ENCODE results near the gene ZBTB16. TPM values are rescaled to one million over a fixed set of nuclear protein-coding genes. Genes with fewer than 3 reads are reported as not detected.

Gene ZBTB16
- polyA plus RNA-seq, 1 donor: 0.93 TPM

DNA sequence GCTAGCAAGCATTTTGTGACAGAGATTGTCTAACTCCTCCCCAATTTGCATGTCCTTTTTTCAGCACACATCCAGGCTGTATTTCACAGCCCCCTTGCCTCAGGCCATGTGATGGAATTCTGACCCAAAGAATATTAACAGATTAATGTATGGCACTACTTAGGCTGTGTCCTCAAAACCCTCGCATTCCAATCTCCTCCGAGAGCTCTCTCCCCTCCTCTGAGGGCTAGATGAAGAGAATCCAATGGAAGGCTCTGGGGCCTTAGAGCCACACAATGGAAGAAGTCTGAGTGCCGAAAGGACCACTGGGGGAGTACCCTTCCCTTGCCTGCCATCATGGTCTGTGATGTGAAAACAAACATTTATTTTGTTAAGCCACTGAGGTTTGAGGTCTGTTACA, 223.0 kb downstream of the ZBTB16 start:
- no peak for DNase-seq

DNA sequence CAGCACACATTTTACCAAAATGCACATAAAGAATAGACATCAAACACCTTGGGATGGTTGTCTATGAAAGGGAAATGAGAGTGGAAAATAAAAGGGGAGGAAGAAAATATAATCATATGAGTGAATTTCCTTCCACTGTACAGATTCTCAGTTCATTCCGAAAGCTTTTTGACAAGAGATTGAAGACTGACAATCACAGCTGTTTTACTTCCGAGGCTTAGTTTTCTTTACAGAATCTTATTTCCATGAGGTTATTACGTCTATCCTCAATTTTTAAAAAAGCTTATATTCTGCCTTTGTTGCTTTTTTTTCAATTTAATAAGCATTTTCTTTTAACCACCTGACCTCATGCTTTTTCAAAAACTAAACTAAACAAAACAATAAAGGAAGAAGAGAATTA, 223.9 kb downstream of the ZBTB16 start:
- DNase-seq: no peak

- DNase-seq: no peak
These were observed 224.5 kb downstream of the ZBTB16 start for GRCh38 chr11:114284021-114284420.

DNA sequence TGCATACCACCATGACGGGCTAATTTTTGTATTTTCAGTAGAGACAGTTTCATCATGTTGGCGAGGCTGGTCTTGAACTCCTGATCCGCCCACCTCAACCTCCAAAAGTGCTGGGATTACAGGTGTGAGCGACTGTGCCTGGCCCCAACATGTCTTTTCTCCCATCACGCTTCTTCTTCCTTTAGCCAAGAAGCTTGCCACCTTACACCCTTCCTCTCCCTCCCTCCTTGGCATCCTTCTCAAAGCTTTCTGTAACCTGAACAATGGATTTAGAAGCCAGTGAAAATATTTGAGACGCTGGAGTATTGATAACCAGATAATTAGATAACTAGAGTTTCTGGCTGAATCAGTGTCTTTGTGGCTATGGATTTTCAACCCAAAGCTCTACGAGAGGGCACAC, 225.4 kb downstream of the ZBTB16 start:
- no peak for DNase-seq

GRCh38 chr11:114285599-114285998, 226.1 kb downstream of the ZBTB16 start:
- no peak for DNase-seq

DNA sequence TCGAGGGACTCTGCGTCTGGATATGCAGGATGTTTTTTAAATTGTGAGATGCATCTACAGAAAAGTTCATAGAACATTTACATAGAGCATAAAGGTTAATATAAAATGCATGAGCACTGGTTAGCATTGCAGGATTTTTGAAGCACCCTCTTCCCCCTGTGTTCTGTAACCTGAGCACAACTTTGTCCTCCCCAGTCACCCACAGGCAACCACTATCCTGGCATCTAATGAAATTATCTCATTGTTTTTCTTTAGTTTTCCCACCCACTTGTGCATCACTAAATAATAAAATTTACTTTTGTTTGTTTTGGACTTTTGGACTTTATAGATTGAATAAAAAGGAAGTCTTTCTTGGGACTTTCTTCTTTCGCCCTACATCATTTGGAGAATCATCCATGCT, 226.7 kb downstream of the ZBTB16 start:
- no peak for DNase-seq

DNA sequence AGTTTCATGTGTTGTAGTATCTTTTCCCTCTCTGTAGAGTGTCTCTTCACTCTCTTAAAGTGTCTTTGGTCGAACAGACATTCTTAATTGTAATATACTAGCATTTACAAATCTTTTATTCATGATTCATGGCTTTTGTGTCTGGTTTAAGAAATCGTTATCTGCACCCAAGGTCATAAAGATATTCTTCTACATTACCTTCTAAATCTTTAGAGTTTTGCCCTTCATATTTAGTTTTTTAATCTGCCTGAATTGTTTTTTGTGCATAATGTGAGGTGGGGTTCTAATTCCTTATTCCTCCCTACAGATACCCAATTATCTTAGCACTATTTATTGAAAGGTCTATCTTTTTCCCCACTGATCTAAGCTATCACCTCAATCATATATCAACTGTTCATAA, 227.6 kb downstream of the ZBTB16 start:
- no peak for DNase-seq

- DNase-seq: no peak
These were observed 228.6 kb downstream of the ZBTB16 start for GRCh38 chr11:114288136-114288535.

- DNase-seq: no peak
These were observed 230.3 kb downstream of the ZBTB16 start for GRCh38 chr11:114289779-114290178.

DNA sequence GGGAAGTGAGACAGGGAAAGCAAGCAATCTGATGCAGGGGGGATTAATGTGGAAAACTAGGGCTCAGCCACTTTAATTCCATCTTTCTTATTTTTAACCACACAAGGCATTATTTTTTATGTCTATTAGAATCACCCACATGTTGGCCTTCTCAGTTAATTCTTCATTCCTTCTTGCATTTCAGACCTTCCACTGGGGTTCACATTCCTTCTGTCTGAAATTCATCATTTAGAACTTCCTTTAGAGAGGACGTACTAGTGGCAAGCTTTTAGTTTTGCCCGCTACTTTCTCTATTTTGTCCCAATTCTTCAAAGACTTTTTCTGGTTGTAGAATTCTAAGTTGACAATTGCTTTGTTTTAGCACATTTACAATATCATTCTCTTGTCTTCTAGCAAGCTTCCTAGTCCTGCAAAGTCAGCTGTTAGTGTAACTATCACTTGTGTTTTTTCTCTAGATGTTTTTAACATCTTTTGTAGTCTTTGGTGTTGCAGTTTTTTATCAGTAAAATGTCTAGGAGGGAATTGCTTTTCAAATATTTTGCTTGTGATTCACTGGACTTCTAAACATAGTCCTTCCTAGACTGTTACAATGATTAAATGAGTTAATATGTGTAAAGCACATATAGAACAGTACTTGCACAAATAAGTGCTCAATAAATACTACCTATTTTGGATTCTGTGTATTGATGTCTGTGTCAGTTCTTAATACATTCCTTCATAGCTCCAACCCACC, 231.2 kb downstream of the ZBTB16 start:
- no peak for DNase-seq

GRCh38 chr11:114291381-114291780, 231.9 kb downstream of the ZBTB16 start:
- DNase-seq: no peak

DNA sequence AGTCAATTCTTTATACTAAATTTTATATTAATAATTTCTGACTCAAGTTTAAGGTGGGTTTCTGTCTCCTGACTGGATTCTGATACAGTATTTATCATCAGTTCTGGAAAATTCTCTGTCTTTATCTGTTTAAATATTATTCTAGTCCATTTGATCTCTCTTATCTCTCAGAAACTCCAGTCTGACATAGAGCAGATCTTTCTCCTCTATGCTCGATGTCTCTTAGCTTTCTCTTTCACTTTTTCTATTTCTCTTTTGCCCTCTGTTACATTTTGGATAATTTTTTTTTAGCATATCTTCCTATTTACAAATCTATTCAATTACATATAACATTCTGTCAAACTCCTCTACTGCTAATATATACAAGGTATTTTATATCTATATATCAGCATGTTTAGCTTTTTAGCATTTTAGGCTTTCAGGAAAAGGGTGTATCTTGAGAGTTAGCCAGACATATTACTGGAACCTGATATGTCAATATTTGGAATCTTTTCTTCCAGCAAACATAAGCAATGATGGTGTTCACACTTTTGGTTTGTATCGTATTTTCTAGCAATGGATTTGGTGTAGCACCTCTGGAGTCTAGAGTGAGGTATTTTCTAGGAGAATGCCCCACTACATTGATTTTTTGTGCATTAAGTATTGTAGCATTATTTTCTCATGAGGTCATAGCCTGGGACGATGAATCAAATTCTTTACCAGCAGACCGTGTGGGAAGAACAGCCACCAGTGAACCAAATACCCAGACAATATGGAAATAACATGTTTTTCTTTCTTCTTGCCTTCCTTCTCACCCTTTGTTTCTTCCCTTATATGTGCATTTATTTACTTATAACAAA, 232.6 kb downstream of the ZBTB16 start:
- DNase-seq: no peak

- DNase-seq: no peak
These were observed 233.7 kb downstream of the ZBTB16 start for GRCh38 chr11:114293201-114293711.

DNA sequence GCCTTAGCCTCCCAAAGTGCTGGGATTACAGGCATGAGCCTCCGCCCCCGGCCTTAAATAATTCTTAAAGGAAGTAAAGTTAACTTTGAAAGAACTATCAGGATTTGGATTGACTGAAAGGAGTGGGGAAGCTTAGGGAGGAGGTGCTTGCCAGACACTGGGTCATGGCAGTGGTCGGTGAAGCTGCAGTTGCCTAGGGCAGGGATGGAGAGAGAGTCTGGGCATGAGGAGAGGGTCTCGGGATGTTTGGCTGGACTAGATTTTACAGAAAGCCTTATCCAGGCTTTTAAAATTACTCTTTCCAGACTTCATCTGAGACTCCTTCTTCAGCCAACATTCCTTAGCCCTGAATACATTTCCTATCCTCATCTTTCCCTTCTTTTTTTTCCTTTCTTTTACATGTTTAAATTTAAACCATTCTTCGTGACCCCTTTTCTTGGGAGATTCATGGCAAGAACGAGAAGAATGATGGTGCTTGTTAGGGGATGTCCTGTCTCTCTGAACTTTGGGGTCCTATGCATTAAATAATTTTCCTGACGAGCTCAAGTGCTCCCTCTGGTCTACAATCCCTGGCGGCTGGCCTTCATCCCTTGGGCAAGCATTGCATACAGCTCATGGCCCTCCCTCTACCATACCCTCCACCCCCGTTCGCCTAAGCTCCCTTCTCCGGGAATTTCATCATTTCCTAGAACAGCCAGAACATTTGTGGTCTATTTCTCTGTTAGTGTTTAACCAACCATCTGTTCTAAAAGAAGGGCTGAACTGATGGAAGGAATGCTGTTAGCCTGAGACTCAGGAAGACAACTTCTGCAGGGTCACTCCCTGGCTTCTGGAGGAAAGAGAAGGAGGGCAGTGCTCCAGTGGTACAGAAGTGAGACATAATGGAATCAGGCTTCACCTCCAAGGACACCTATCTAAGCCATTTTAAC, 236.4 kb downstream of the ZBTB16 start, which contains the start of gene NNMT:
Gene NNMT (plus strand): TSS at position 724 of the 929 bp plus-strand sequence. CDS start 158 bp downstream, at position 882.
- DNase-seq: peak; percentile 13

DNA sequence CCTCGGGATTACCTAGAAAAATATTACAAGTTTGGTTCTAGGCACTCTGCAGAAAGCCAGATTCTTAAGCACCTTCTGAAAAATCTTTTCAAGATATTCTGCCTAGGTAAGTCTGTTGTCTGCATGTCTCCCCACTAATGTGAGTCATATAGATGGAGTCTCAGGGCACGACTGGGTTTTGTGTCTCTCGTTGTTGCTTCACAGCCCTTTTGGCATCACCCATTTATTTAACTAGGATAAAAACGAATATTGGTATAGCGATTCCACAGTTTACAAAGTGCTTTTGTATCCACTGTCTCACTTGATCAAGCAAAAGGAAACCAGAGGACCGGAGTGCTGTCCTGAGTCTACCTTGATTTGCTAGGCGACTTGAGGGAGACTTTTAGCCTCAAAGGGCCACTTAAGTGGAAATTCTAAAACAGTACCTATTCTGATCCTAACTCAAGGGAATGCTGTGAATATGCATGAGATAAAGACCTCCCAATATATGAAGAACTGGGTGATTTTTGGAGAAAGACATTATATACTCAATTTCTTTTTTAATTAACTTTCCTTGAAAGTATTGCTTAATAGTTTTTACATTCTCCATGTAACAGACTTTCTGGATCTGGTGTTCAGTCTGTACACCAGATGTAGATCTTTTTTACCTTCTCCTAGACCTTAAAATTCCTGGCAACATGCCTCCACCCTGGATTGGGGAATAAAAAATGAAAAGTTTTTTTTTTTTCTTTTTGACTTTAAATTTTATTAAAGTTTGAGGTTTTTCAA, 237.3 kb downstream of the ZBTB16 start:
- DNase-seq: no peak

DNA sequence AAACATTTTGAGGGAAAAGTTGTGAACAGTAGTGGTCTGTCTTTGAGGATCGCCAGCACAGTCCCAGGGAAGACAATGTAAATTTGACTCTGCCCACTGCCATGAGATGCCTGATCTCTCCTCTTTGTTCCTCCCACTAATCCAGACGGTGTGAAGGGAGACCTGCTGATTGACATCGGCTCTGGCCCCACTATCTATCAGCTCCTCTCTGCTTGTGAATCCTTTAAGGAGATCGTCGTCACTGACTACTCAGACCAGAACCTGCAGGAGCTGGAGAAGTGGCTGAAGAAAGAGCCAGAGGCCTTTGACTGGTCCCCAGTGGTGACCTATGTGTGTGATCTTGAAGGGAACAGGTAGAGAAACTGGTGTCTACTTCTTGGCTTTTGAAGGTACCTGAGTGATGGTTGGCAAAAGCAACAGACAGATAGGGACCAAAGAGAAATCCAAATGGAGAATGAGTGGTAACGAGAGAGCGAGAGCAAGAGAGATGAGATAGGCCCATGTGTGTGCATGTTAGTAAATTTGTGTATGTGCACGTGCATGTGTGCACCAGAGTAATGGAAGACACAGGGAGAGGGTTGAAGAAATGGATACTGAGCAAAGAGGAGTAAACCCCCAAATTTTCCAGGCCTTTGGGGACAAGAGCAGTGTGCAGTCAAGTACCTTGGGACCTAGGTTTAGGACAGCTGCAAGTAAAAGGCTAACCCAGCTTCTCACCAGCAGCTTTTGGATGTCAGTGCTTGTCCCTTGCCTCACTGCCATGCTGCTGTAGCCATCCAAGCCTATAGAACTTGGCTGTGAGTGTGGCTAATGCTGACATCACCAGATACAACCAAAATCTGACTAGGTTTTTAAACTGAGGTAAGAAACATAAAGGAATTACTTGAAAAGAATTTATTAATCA, 238.5 kb downstream of the ZBTB16 start:
- no peak for DNase-seq

DNA sequence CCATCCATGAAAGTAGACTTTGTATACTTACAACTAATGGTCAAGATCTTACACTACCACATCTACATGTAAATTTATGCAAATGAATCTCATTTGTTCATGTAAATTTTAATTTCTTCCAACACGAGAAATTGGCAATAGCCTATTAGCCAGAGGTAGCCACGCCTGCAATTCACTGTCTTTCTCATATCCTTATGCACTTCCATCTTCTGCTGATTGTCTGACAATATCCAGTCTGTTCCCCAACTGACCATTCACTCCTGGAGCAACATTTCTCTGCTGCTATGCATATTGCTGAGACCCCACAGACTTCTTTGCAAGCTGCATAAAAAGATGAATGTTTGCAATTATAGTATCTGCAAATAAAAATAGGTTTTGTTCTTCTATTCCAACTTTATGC, 239.2 kb downstream of the ZBTB16 start:
- no peak for DNase-seq
